ENCODE measurements around the gene SCUBE3. TPM values are rescaled to one million over a fixed set of nuclear protein-coding genes. Genes with fewer than 3 reads are reported as not detected.

Gene SCUBE3
- total and polyA plus RNA-seq, 2 of the 8 experiments (the other 6 are each of a cell fraction or from before 2014, with no cell fraction given): 0.80 to 1.0 TPM

DNA sequence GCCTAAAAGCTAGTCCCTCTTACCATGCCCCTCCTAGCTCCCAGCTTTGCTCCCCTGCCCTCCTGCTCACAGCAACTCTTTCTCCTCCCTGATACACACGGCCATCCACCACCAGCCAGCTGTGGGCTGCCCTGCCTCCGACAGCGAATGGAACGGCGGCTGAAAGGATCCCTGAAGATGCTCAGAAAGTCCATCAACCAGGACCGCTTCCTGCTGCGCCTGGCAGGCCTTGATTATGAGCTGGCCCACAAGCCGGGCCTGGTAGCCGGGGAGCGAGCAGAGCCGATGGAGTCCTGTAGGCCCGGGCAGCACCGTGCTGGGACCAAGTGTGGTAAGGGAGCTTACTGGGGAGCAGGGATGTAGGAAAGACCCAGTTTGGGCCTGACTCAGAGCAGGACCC, 29.1 kb downstream of the SCUBE3 start:
- no peaks in the 10 kb centered on the region for H3K79me1 ChIP-seq (ENCODE audit: low read depth, low read length)
- H3K4me2 ChIP-seq (ENCODE audit: insufficient read depth in 1 of 2, low read depth in 2 of 2, low read length in 2 of 2): no peak overlapping the region
- H2BK5ac ChIP-seq (ENCODE audit: low read depth, low read length): no peak overlapping the region
- no peak overlapping the region for H4K91ac ChIP-seq (replicated peaks; ENCODE audit: insufficient read length, low read length)
- H3K56ac ChIP-seq (replicated peaks; ENCODE audit: insufficient read length, low read depth, low read length): no peak overlapping the region
- no peak for FAIRE-seq
- H2AK5ac ChIP-seq (ENCODE audit: low read depth, low read length): no peak overlapping the region
- no peak overlapping the region for H4K8ac ChIP-seq (ENCODE audit: extremely low read depth, insufficient read depth, low read length)
- DNase-seq (ENCODE audit: low read depth in 1 of 2, low spot score in 2 of 2): no peak
- H3K4me3 ChIP-seq (ENCODE audit: extremely low read depth in 1 of 4, insufficient read depth in 2 of 4, low read depth in 3 of 4, low read length in 4 of 4): no peak overlapping the region
- no peak overlapping the region for H3K9ac ChIP-seq (replicated peaks in 1 of 4; ENCODE audit: extremely low read depth in 1 of 4, low read depth in 3 of 4, low read length in 3 of 4)
- no peaks in the 10 kb centered on the region for H3K36me3 ChIP-seq (ENCODE audit: control insufficient read depth in 2 of 4, insufficient read depth in 4 of 4, low read length in 3 of 4)
- no peak overlapping the region for H3K14ac ChIP-seq (ENCODE audit: insufficient read length)
- no peaks in the 10 kb centered on the region for H3K79me2 ChIP-seq (ENCODE audit: control insufficient read depth in 1 of 2, insufficient read depth in 2 of 2, low read length in 2 of 2)
- no peak overlapping the region for H4K5ac ChIP-seq (ENCODE audit: insufficient read length, low read depth, low read length)
- H3K27me3 ChIP-seq (replicated peaks in 1 of 4; ENCODE audit: control insufficient read depth in 3 of 4, extremely low read depth in 1 of 4, insufficient read depth in 3 of 4, low read length in 3 of 4): peaks cover 0 to 17% (median 13%) of the 10 kb centered on the region in 4 experiments; a peak in 6 of 7 replicates
- H2BK12ac ChIP-seq (ENCODE audit: low read depth, low read length): no peak overlapping the region
- ChIA-PET CTCF (ENCODE audit: partially characterized antibody) (interaction anchor here (0.6 to 9.6 kb wide), 10 partner anchors 16 to 118 kb away, joined by 3 to 143 read pairs (median 12); partner anchors contain the start of genes SCUBE3, TCP11 and ZNF76), POLR2A (ENCODE audit: partially characterized antibody) (interaction anchor here (1.0 to 1.3 kb wide), 2 partner anchors 16 to 28 kb away, joined by 3 read pairs; partner anchors contain the start of gene SCUBE3)
- H2BK120ac ChIP-seq (replicated peaks; ENCODE audit: low read depth, low read length): no peak overlapping the region
- no peaks in the 10 kb centered on the region for H3K9me3 ChIP-seq (ENCODE audit: insufficient read depth in 2 of 2, low read depth in 1 of 2, low read length in 1 of 2)
- no peak overlapping the region for H2AFZ ChIP-seq (ENCODE audit: low read length)
- H3K18ac ChIP-seq (ENCODE audit: extremely low read depth, low read length): no peak overlapping the region
- WGBS, 2 experiments (ENCODE audit: extremely low coverage in 1 of 2, insufficient coverage in 1 of 2, insufficient read length in 1 of 2, insufficient replicate concordance in 2 of 2, low coverage in 1 of 2, low lambda C conversion rate in 2 of 2, missing lambda C conversion rate in 1 of 2): 90% methylated on average over 13 of the region's 13 CpGs; no CpG with 5 or more reads in 1 of the 2 experiments
- no peak overlapping the region for H3K27ac ChIP-seq (ENCODE audit: low read depth, low read length)
- H2BK15ac ChIP-seq (ENCODE audit: low read length): no peak overlapping the region
- peaks cover 16 to 23% of the 10 kb centered on the region in 2 experiments for H4K20me1 ChIP-seq (replicated peaks in 1 of 2; ENCODE audit: control insufficient read depth in 1 of 2, insufficient read depth in 2 of 2, low read length in 2 of 2)
- no peak overlapping the region for H2BK20ac ChIP-seq (ENCODE audit: low read length)
- H3K23ac ChIP-seq (ENCODE audit: insufficient read length): no peak overlapping the region
- no peak overlapping the region for H3K4ac ChIP-seq (replicated peaks; ENCODE audit: insufficient read length, low read depth, low read length)
- H3K23me2 ChIP-seq (ENCODE audit: low read depth, low read length): no peaks in the 10 kb centered on the region
- H3K4me1 ChIP-seq (replicated peaks in 1 of 4; ENCODE audit: control insufficient read depth in 3 of 4, insufficient read depth in 4 of 4, low read length in 3 of 4): peaks cover 7 to 29% (median 13%) of the 10 kb centered on the region in 4 experiments
- TF ChIP-seq POU5F1 (IDR thresholded peaks at IDR 0.05; ENCODE audit: low read depth, low read length): no peak
- TF ChIP-seq GTF2F1 (IDR thresholded peaks at IDR 0.05; ENCODE audit: borderline replicate concordance, low read depth, low read length): no peak
- TF ChIP-seq BRCA1 (IDR thresholded peaks at IDR 0.05; ENCODE audit: low read depth, low read length): no peak
- TF ChIP-seq RXRA (IDR thresholded peaks at IDR 0.05; ENCODE audit: insufficient read depth, low read depth, low read length): no peak
- TF ChIP-seq CBX8 (IDR thresholded peaks at IDR 0.05; ENCODE audit: borderline replicate concordance, low read depth, low read length): no peak
- no peak for TF ChIP-seq RAD21 (IDR thresholded peaks at IDR 0.05 in 1 of 2, conservative IDR thresholded peaks at IDR 0.05 in 1 of 2; ENCODE audit: low read depth in 2 of 2, low read length in 2 of 2)
- no peak for TF ChIP-seq SIN3A (conservative IDR thresholded peaks at IDR 0.05 in 1 of 2, IDR thresholded peaks at IDR 0.05 in 1 of 2; ENCODE audit: low read depth in 1 of 2, low read length in 2 of 2)
- TF ChIP-seq FOSL1 (IDR thresholded peaks at IDR 0.05; ENCODE audit: insufficient read depth, low read depth, low read length): no peak
- TF ChIP-seq HDAC6 (IDR thresholded peaks at IDR 0.05; ENCODE audit: low read depth, low read length): no peak
- TF ChIP-seq, protein P1, sequence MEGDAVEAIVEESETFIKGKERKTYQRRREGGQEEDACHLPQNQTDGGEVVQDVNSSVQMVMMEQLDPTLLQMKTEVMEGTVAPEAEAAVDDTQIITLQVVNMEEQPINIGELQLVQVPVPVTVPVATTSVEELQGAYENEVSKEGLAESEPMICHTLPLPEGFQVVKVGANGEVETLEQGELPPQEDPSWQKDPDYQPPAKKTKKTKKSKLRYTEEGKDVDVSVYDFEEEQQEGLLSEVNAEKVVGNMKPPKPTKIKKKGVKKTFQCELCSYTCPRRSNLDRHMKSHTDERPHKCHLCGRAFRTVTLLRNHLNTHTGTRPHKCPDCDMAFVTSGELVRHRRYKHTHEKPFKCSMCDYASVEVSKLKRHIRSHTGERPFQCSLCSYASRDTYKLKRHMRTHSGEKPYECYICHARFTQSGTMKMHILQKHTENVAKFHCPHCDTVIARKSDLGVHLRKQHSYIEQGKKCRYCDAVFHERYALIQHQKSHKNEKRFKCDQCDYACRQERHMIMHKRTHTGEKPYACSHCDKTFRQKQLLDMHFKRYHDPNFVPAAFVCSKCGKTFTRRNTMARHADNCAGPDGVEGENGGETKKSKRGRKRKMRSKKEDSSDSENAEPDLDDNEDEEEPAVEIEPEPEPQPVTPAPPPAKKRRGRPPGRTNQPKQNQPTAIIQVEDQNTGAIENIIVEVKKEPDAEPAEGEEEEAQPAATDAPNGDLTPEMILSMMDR (IDR thresholded peaks at IDR 0.05; ENCODE audit: control extremely low read depth in 1 of 3, insufficient read depth in 1 of 3, low read depth in 1 of 3, low read length in 3 of 3): no peak

Data from H1 (cell line).